Mesenchymal stem cell (in vitro differentiated cells and primary cell): ENCODE measurements around the gene NAV2.

Source experiments
- DNase-seq: peaks from one replicate; pipeline ENCODE4 v3.0.0-alpha.2; 2013
- H2AFZ ChIP-seq: one replicate; pipeline ENCODE4 v1.6.1; 2013; ENCODE audit warnings: low read depth, mild to moderate bottlenecking, control low read depth, inconsistent platforms, low read length, moderate library complexity
- H2AK5ac ChIP-seq: 2 replicates; pipeline ENCODE4 v1.6.1; 2013; ENCODE audit warnings: low read length, moderate library complexity, mild to moderate bottlenecking, inconsistent platforms; ENCODE audit not compliant: severe bottlenecking
- H2BK120ac ChIP-seq: one replicate; pipeline ENCODE4 v1.6.1; 2013; ENCODE audit warnings: low read depth, mild to moderate bottlenecking, inconsistent platforms, low read length, moderate library complexity
- H2BK12ac ChIP-seq, 2 experiments: one replicate each; pipeline ENCODE4 v1.6.1; 2013; ENCODE audit warnings: inconsistent platforms in 2 of 2, low read length in 2 of 2, mild to moderate bottlenecking in 2 of 2, moderate library complexity in 2 of 2, control low read depth in 1 of 2
- H2BK15ac ChIP-seq: one replicate; pipeline ENCODE4 v1.6.1; 2013; ENCODE audit warnings: mild to moderate bottlenecking, low read depth, inconsistent platforms; ENCODE audit not compliant: poor library complexity, severe bottlenecking
- H2BK5ac ChIP-seq: 2 replicates; pipeline ENCODE4 v1.6.1; 2013; ENCODE audit warnings: low read depth, mild to moderate bottlenecking, low read length, control low read depth, inconsistent platforms; ENCODE audit not compliant: poor library complexity, severe bottlenecking
- H3K14ac ChIP-seq, 2 experiments: one replicate each; pipeline ENCODE4 v1.6.1; 2013; ENCODE audit warnings: inconsistent platforms in 2 of 2, low read length in 2 of 2, control low read depth in 1 of 2, mild to moderate bottlenecking in 1 of 2, moderate library complexity in 1 of 2
- H3K18ac ChIP-seq, 2 experiments: one replicate each; pipeline ENCODE4 v1.6.1; 2013; ENCODE audit warnings: inconsistent platforms in 2 of 2, low read length in 2 of 2, control low read depth in 1 of 2, low read depth in 1 of 2, mild to moderate bottlenecking in 1 of 2
- H3K23ac ChIP-seq, 2 experiments: one replicate each; pipeline ENCODE4 v1.6.1; 2013; ENCODE audit warnings: inconsistent platforms in 2 of 2, low read length in 2 of 2, mild to moderate bottlenecking in 2 of 2, moderate library complexity in 2 of 2, control low read depth in 1 of 2
- H3K27ac ChIP-seq: 2 replicates; pipeline ENCODE4 v1.5.1; 2013; ENCODE audit warnings: mild to moderate bottlenecking, moderate library complexity, low read length, control low read depth, inconsistent platforms; ENCODE audit not compliant: poor library complexity, severe bottlenecking
- H3K27me3 ChIP-seq, 2 experiments: 2 replicates each; pipeline versions ENCODE4 v1.6.1 to v1.7.0; 2013; ENCODE audit warnings: low read length in 2 of 2, mild to moderate bottlenecking in 2 of 2, moderate library complexity in 2 of 2, control low read depth in 1 of 2, inconsistent platforms in 1 of 2; ENCODE audit not compliant: control insufficient read depth in 1 of 2, insufficient read depth in 1 of 2
- H3K36me3 ChIP-seq, 2 experiments: 2 replicates each; pipeline versions ENCODE4 v1.6.1 to v1.7.0; 2013; ENCODE audit warnings: low read length in 2 of 2, control low read depth in 1 of 2, inconsistent platforms in 1 of 2, low read depth in 1 of 2, mild to moderate bottlenecking in 1 of 2; ENCODE audit not compliant: insufficient read depth in 2 of 2, control insufficient read depth in 1 of 2
- H3K4ac ChIP-seq, 2 experiments: one replicate each; pipeline ENCODE4 v1.6.1; 2013; ENCODE audit warnings: inconsistent platforms in 2 of 2, low read length in 2 of 2, mild to moderate bottlenecking in 2 of 2, moderate library complexity in 2 of 2, control low read depth in 1 of 2, low read depth in 1 of 2
- H3K4me1 ChIP-seq: 2 replicates; pipeline ENCODE4 v1.6.1; 2013; ENCODE audit warnings: low read depth, low read length, control low read depth; ENCODE audit not compliant: control insufficient read depth, insufficient read depth
- H3K4me2 ChIP-seq: 2 replicates; pipeline ENCODE4 v1.6.1; 2013; ENCODE audit warnings: low read length, mild to moderate bottlenecking, inconsistent platforms; ENCODE audit not compliant: poor library complexity, severe bottlenecking
- H3K4me3 ChIP-seq, 2 experiments: 2 replicates each; pipeline versions ENCODE4 v1.5.1 to v1.7.0; 2013; ENCODE audit warnings: low read length in 2 of 2, mild to moderate bottlenecking in 2 of 2, control low read depth in 1 of 2, low read depth in 1 of 2; ENCODE audit not compliant: insufficient read depth in 1 of 2
- H3K79me1 ChIP-seq: replicated peaks from 2 replicates; pipeline ENCODE4 v1.6.1; 2013; ENCODE audit warnings: mild to moderate bottlenecking, control low read depth, low read length, inconsistent platforms; ENCODE audit not compliant: poor library complexity, severe bottlenecking
- H3K9ac ChIP-seq: 2 replicates; pipeline ENCODE4 v1.7.0; 2013; ENCODE audit warnings: mild to moderate bottlenecking, low read length, moderate library complexity
- H3K9me3 ChIP-seq: 2 replicates; pipeline ENCODE4 v1.7.0; 2013; ENCODE audit warnings: mild to moderate bottlenecking, low read length; ENCODE audit not compliant: control insufficient read depth
- H4K8ac ChIP-seq: one replicate; pipeline ENCODE4 v1.6.1; 2013; ENCODE audit warnings: inconsistent platforms, mild to moderate bottlenecking, low read length, moderate library complexity
- H4K91ac ChIP-seq: one replicate; pipeline ENCODE4 v1.6.1; 2013; ENCODE audit warnings: mild to moderate bottlenecking, low read length, inconsistent platforms
- WGBS: methylation state at CpG from one replicate; pipeline ENCODE4 v1.1.7; 2013; ENCODE audit warnings: mixed read lengths; 5-methylcytosine and 5-hydroxymethylcytosine counted together

The NAV2 gene

DNA sequence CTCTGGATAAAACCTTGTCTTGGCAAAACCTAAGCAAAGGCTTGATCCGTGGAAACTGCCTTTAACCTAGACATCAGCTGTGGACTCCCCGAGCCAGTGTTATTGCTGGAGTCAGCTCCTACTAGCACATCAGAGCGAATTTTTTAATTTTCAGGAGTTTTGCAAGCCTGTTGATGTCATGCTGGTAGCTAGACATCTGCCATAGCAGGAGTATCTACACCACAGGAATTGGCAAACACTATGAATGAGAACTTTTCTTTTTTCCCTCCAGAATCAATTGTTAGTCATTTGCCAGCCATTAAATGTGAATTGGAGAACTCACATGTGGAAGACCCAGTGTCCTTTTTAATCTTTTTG is 201.2 kb downstream of the NAV2 start:
- H3K14ac ChIP-seq = no peak overlapping the region
- H3K4me2 ChIP-seq = no peak overlapping the region
- H3K27ac ChIP-seq = no peak overlapping the region
- H2BK5ac ChIP-seq = no peak overlapping the region
- no peak overlapping the region for H4K91ac ChIP-seq
- no peaks in the 10 kb centered on the region for H3K9me3 ChIP-seq
- peak overlapping the region in 1 of 2 experiments; percentile 18 for H3K18ac ChIP-seq
- H3K4me3 ChIP-seq = no peak overlapping the region
- no peak overlapping the region for H2BK15ac ChIP-seq
- no peak overlapping the region for H2AK5ac ChIP-seq
- peaks cover 16% of the 10 kb centered on the region for H3K79me1 ChIP-seq
- H4K8ac ChIP-seq = no peak overlapping the region
- H3K4ac ChIP-seq = no peak overlapping the region
- H2BK12ac ChIP-seq = no peak overlapping the region
- H2BK120ac ChIP-seq = no peak overlapping the region
- peaks cover 3 to 74% of the 10 kb centered on the region in 2 experiments for H3K36me3 ChIP-seq
- DNase-seq = no peak
- H2AFZ ChIP-seq = no peak overlapping the region
- H3K23ac ChIP-seq = no peak overlapping the region
- 95% methylated on average over 2 of the region's 3 CpGs for WGBS
- no peaks in the 10 kb centered on the region for H3K27me3 ChIP-seq
- H3K4me1 ChIP-seq = no peaks in the 10 kb centered on the region
- H3K9ac ChIP-seq = no peak overlapping the region

DNA sequence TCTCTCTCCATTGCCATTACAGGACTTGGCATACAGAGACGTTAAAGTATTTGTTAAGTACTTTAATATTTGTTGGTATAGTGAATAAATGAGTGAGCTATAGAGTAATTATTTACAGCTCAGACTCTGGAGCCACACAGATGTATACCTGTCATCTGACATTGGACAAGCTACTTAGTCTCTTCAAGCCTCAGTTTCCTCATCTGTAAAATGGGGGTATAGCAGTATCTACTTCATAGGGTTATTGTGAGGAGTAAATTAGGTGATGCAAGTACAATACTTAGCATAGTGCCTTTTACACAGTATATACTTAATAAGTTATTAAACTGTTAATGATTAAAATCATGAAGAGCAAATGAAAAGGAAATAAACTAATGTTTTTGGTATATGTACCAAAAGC is 203.2 kb downstream of the NAV2 start:
- DNase-seq = no peak
- H2AK5ac ChIP-seq = no peak overlapping the region
- WGBS = no CpG with 5 or more reads among the region's 1 CpG

DNA sequence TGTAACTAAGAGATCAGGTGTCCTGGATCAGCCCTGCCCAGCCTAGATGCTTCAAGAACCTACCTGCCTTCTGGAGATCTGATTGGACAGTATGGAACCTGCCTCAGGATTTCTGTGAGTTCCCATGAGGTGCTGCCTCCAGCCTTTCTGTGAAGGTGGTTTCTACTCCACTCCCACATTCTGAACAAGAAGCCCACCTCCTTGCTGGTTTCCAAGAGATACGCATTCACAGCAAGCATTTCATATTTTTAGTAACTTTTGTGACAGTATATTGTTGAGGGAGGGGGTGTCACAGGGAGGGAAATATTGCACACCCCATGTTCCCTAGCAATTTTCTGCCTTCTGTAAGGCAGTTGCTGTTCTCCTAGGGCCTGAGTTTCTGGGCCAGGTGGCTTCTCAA is 204.4 kb downstream of the NAV2 start:
- no peak overlapping the region for H3K4me3 ChIP-seq
- no peak overlapping the region for H2AK5ac ChIP-seq
- no peak overlapping the region for H2BK120ac ChIP-seq
- H4K8ac ChIP-seq = no peak overlapping the region
- DNase-seq = no peak
- no peak overlapping the region for H2AFZ ChIP-seq
- no peak overlapping the region for H2BK15ac ChIP-seq
- H3K36me3 ChIP-seq = peaks cover 3 to 59% of the 10 kb centered on the region in 2 experiments
- H3K4ac ChIP-seq = no peak overlapping the region
- H3K14ac ChIP-seq = peak overlapping the region in 1 of 2 experiments; percentile 28
- no peak overlapping the region for H3K23ac ChIP-seq
- peaks cover 4% of the 10 kb centered on the region for H3K4me1 ChIP-seq
- no peak overlapping the region for H3K18ac ChIP-seq
- no CpG with 5 or more reads among the region's 1 CpG for WGBS
- no peak overlapping the region for H2BK5ac ChIP-seq
- no peak overlapping the region for H4K91ac ChIP-seq
- H3K27me3 ChIP-seq = no peaks in the 10 kb centered on the region
- H3K4me2 ChIP-seq = no peak overlapping the region
- no peak overlapping the region for H3K27ac ChIP-seq
- H3K9me3 ChIP-seq = no peaks in the 10 kb centered on the region
- H2BK12ac ChIP-seq = no peak overlapping the region
- H3K9ac ChIP-seq = no peak overlapping the region
- H3K79me1 ChIP-seq = peaks cover 11% of the 10 kb centered on the region

More for the DNA sequence above, 203.2 kb downstream of the NAV2 start:
- no peak overlapping the region for H2AFZ ChIP-seq
- H3K27ac ChIP-seq = no peak overlapping the region
- no peak overlapping the region for H3K23ac ChIP-seq
- H2BK120ac ChIP-seq = no peak overlapping the region
- H3K4ac ChIP-seq = no peak overlapping the region
- H3K4me2 ChIP-seq = no peak overlapping the region
- no peak overlapping the region for H2BK15ac ChIP-seq
- H3K79me1 ChIP-seq = peaks cover 12% of the 10 kb centered on the region
- H3K18ac ChIP-seq = no peak overlapping the region
- H3K27me3 ChIP-seq = no peaks in the 10 kb centered on the region
- H4K91ac ChIP-seq = no peak overlapping the region
- H3K14ac ChIP-seq = no peak overlapping the region
- H3K4me1 ChIP-seq = peaks cover 4% of the 10 kb centered on the region
- H4K8ac ChIP-seq = no peak overlapping the region
- H3K36me3 ChIP-seq = peaks cover 3 to 64% of the 10 kb centered on the region in 2 experiments
- no peak overlapping the region for H2BK12ac ChIP-seq
- H3K4me3 ChIP-seq = no peak overlapping the region
- H3K9me3 ChIP-seq = no peaks in the 10 kb centered on the region
- no peak overlapping the region for H3K9ac ChIP-seq
- no peak overlapping the region for H2BK5ac ChIP-seq

DNA sequence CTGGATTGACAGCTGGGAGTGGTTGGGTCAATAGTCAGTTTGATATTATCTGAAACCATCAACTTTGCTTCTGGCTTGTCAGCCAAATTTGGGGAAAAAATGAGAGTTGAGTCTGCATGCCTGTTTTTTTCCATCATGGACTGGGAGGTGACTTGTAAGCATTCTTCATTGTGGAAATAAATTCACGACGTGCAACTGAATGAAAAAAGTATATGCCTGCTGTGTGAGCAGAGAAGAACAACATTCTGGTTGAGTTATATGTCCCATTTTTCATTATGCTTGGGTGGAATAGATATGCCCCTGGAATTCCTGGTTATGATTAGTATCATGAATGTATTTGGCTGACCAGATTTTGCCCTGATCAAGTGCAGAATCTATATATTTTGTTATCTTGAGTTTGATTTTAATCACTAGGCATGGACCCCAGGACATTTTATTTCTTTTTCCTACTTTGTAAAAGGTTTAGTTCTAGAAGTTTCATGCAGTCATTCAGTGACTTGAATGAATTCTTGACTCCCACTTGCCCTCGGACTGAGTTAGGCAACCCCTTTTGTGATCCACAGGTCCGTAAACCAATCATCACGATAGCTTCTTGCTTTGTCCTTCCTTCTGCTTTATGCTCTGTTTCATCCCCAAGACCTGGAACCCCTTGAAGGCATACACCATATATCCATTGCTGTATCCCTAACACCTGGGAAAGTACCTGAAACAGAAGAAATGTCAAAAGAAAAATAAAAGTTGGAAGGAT is 205.8 kb downstream of the NAV2 start:
- Histone ChIP-seq H3K27ac (no peak overlapping the region), H2BK12ac (no peak overlapping the region), H3K36me3 (peaks cover 3 to 58% of the 10 kb centered on the region in 2 experiments), H3K4me1 (peaks cover 4% of the 10 kb centered on the region), H3K14ac (no peak overlapping the region), H3K9ac (peak overlapping the region; percentile 5), H4K8ac (no peak overlapping the region), H4K91ac (no peak overlapping the region), H2BK5ac (no peak overlapping the region), H3K79me1 (peaks cover 15% of the 10 kb centered on the region), H2BK15ac (no peak overlapping the region), H3K4ac (no peak overlapping the region), H3K9me3 (no peaks in the 10 kb centered on the region), H3K4me2 (no peak overlapping the region), H3K4me3 (no peak overlapping the region), H3K23ac (no peak overlapping the region), H2BK120ac (no peak overlapping the region), H3K18ac (peak overlapping the region in 1 of 2 experiments; percentile 27), H2AK5ac (peak overlapping the region; percentile 3), H2AFZ (no peak overlapping the region), H3K27me3 (no peaks in the 10 kb centered on the region)
- 88% methylated on average over 4 of the region's 5 CpGs for WGBS
- no peak for DNase-seq
